Measurements from ENCODE around the gene MACROD2.

The MACROD2 gene

DNA sequence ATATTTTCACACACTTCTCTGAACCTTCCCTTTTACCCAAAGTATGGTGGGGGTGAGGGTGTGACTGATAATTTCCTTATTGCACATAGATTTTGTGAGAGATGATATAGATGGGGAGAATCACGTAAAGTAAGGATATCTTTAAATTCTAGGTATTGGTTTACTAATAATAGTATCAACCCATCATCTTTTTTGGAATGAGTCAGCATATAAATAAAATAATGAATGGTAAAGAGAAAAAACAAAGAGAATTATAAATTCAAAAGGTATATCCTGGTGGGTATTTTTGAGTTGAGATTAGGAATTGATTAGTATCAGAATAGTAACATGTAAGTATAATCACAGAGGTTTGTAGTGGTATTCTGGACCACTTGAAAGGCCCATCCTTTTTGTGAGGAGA lies 56.1 kb downstream of the MACROD2 start:
- no peak overlapping the region for H3K4me3 ChIP-seq (ENCODE audit: control insufficient read depth, low read depth, low read length)
- DNase-seq (ENCODE audit: low read depth) = no peak
- TF ChIP-seq, protein P1, sequence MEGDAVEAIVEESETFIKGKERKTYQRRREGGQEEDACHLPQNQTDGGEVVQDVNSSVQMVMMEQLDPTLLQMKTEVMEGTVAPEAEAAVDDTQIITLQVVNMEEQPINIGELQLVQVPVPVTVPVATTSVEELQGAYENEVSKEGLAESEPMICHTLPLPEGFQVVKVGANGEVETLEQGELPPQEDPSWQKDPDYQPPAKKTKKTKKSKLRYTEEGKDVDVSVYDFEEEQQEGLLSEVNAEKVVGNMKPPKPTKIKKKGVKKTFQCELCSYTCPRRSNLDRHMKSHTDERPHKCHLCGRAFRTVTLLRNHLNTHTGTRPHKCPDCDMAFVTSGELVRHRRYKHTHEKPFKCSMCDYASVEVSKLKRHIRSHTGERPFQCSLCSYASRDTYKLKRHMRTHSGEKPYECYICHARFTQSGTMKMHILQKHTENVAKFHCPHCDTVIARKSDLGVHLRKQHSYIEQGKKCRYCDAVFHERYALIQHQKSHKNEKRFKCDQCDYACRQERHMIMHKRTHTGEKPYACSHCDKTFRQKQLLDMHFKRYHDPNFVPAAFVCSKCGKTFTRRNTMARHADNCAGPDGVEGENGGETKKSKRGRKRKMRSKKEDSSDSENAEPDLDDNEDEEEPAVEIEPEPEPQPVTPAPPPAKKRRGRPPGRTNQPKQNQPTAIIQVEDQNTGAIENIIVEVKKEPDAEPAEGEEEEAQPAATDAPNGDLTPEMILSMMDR (conservative IDR thresholded peaks at IDR 0.05; ENCODE audit: control insufficient read depth, insufficient read depth, low read depth, low read length) = no peak

DNA sequence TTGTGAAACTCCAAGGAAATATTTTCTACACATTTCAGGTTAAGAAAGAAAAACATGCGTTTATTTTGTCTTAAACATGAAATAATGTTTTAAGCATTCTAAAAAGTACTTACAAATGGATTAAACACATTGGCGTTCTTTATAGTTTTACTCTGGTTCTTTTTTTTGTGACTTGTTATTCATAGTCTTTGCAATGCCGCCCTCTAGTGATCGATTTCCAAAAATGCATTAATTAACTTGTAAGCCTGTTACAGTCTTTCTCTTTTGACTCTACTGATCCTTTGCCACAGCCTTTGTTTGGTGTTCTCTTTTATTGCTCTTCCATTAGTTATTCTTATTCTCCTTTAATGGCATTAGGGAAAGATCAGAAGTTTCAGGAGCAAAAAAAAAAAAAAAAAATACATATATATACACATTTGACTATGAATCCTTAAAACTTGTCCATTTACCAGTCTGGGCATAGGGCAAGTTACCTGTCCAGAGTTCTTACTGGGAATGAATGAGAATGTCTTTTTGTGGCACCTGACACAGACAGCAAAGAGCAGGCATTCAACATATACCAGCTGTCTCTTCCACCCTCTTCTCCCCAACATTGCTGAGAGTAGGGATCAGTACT lies 59.9 kb downstream of the MACROD2 start:
- DNase-seq (ENCODE audit: low read depth) = peak; percentile 76

DNA sequence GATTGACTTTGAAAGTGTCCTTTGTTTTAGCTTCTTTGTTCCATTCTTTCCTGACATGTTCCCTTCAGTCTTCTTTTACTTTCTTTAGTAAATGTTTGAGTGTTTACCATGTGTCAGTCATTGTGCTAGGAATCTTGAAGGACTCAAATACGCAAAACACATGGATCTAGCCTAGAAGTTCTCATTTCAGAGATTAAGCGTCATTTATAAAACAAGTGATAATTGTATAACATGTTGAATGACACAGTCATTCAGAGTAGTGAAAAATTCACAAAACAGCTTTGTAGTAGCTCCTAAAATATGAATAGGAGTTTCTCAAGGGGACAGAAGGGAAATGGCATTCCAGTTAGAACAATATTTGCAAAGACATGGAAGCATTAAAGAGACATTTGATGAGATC lies 66.9 kb downstream of the MACROD2 start:
- DNase-seq (ENCODE audit: low read depth) = no peak
- TF ChIP-seq, protein P1 (conservative IDR thresholded peaks at IDR 0.05; ENCODE audit: control insufficient read depth, insufficient read depth, low read depth, low read length) = no peak
- H3K4me3 ChIP-seq (ENCODE audit: control insufficient read depth, low read depth, low read length) = no peak overlapping the region

More for the DNA sequence above, 59.9 kb downstream of the MACROD2 start:
- H3K4me3 ChIP-seq (ENCODE audit: control insufficient read depth, low read depth, low read length) = no peak overlapping the region
- TF ChIP-seq, protein P1 (conservative IDR thresholded peaks at IDR 0.05; ENCODE audit: control insufficient read depth, insufficient read depth, low read depth, low read length) = peak; percentile 55

DNA sequence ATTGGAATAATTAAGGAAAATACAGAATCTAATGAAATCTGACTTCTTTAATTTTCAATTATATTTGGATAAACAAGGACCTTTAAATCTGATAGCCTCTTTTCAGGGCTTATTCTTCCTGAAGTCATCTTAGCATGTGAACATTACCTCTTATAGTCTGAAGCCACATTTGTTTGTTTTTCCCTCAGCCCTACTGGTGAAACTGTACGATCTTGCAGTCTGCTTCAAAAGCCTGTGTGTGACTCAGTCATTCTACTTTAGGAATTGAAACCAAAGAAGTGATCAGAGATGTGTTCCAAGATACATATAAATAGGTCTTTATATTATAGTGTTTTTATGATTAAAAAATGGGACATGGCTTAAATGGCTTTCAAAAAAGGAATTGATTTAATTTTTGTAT lies 67.5 kb downstream of the MACROD2 start:
- TF ChIP-seq, protein P1 (conservative IDR thresholded peaks at IDR 0.05; ENCODE audit: control insufficient read depth, insufficient read depth, low read depth, low read length) = no peak
- H3K4me3 ChIP-seq (ENCODE audit: control insufficient read depth, low read depth, low read length) = no peak overlapping the region
- DNase-seq (ENCODE audit: low read depth) = peak; percentile 19

DNA sequence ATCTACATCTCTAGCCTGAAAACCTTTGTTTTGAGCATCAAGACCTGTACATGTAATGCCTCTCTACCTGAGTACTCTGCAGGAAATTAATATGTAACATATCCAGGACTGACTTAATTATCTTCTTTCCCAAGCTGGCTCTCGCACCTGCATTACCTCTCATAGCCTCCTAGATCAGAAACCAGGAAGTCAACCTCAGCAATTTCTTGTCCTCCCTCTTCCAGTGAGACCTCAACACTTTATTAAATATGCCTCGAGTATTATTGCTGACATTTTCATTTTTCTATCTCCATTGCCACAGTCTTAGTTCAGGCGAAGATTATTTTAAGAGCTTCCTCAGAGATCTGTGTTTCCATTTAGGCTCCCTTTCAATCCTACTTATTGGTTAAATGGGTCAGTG lies 69.0 kb downstream of the MACROD2 start:
- TF ChIP-seq, protein P1 (conservative IDR thresholded peaks at IDR 0.05; ENCODE audit: control insufficient read depth, insufficient read depth, low read depth, low read length) = no peak
- no peak for DNase-seq (ENCODE audit: low read depth)

DNA sequence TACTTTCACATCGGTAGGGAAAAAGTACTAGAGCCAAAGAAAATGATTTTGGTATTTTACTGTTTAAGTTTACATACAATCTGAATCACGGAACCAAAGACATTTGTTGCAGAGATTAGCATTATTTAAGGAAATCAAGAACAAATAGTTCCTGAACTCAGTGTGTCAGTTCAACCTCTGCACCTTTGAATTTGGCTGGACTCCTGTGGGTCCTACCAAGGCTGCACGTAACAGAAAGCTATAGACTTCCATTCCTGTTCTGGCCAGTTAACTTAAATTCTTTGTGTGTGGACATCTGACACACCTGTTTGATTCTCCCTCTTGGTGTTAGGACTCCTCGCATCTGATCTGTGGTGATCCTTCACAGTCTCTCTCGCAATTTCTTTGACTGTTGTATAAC lies 69.6 kb downstream of the MACROD2 start:
- DNase-seq (ENCODE audit: low read depth) = no peak
- TF ChIP-seq, protein P1 (conservative IDR thresholded peaks at IDR 0.05; ENCODE audit: control insufficient read depth, insufficient read depth, low read depth, low read length) = no peak
- no peak overlapping the region for H3K4me3 ChIP-seq (ENCODE audit: control insufficient read depth, low read depth, low read length)

More for the DNA sequence above, 69.0 kb downstream of the MACROD2 start:
- H3K4me3 ChIP-seq (ENCODE audit: control insufficient read depth, low read depth, low read length) = no peak overlapping the region

DNA sequence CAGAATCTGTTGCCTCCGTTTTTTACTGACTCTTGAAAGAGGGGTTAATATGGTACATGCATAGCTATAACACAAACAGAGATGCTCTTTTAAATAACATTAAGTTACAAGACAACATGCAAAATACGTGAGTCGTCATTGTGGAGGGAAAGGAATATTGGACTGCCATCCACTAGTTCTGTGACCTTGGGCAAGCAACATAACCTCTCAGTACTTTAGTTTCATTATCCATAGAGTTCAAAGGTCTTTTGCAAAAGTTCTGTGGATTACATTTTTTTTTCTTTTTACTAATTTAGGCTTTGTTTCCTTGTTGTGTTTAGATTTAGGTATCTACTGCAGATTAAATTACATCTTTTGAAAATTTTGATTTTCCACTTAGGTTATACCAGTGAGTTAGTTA lies 70.5 kb downstream of the MACROD2 start:
- no peak overlapping the region for H3K4me3 ChIP-seq (ENCODE audit: control insufficient read depth, low read depth, low read length)
- no peak for DNase-seq (ENCODE audit: low read depth)
- TF ChIP-seq, protein P1 (conservative IDR thresholded peaks at IDR 0.05; ENCODE audit: control insufficient read depth, insufficient read depth, low read depth, low read length) = no peak
